NB4 (cell line): Measurements from ENCODE around the gene BORA.

Source experiments
- DNase-seq: peaks from one replicate; pipeline ENCODE4 v3.0.0; 2010; ENCODE audit warnings: low read depth
- H3K4me3 ChIP-seq: one replicate; pipeline ENCODE4 v1.5.1; 2011; ENCODE audit warnings: mild to moderate bottlenecking, low read depth, low read length, moderate library complexity
- CTCF ChIP-seq: IDR thresholded peaks from one replicate; pipeline ENCODE4 v1.5.1; 2012; ENCODE audit warnings: low read depth, low read length
- MYC ChIP-seq: IDR thresholded peaks from 2 replicates; pipeline ENCODE4 v1.6.1; 2011; ENCODE audit warnings: low read depth, low read length
- POLR2A ChIP-seq: IDR thresholded peaks from 2 replicates; pipeline ENCODE4 v1.6.1; 2011; ENCODE audit warnings: mild to moderate bottlenecking; ENCODE audit not compliant: insufficient read length; ENCODE audit errors: extremely low read depth
- TF ChIP-seq, protein P1 (sequence below): IDR thresholded peaks from 2 replicates; pipeline ENCODE4 v1.6.1; 2011; ENCODE audit warnings: low read depth, low read length

Gene BORA

GRCh38 chr13:72727417-72728289, at the start of gene BORA, which contains the start of gene MZT1:
BORA (plus strand) TSS chr13:72727923; CDS start chr13:72728941, 1,018 bp downstream.
MZT1 (minus strand) TSS chr13:72727629; CDS start chr13:72727602, 27 bp downstream.
- TF ChIP-seq, protein P1, sequence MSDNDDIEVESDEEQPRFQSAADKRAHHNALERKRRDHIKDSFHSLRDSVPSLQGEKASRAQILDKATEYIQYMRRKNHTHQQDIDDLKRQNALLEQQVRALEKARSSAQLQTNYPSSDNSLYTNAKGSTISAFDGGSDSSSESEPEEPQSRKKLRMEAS: peak; percentile 98
- TF ChIP-seq MYC: peak; percentile 99
- peak; percentile 82 for TF ChIP-seq POLR2A
- TF ChIP-seq CTCF: no peak
- peak; percentile 99 for DNase-seq
- peak within 1 kb of the TSS; percentile 87 for H3K4me3 ChIP-seq

GRCh38 chr13:72678312-72678711, 49.4 kb upstream of the BORA start:
- no peak for DNase-seq
- no peak overlapping the region for H3K4me3 ChIP-seq
- TF ChIP-seq, protein P1: no peak
- TF ChIP-seq MYC (no peak), POLR2A (no peak), CTCF (no peak)

GRCh38 chr13:72680353-72680752, 47.4 kb upstream of the BORA start:
- DNase-seq: no peak
- H3K4me3 ChIP-seq: no peak overlapping the region
- TF ChIP-seq CTCF (no peak), MYC (no peak), POLR2A (no peak)
- TF ChIP-seq, protein P1: no peak

DNA sequence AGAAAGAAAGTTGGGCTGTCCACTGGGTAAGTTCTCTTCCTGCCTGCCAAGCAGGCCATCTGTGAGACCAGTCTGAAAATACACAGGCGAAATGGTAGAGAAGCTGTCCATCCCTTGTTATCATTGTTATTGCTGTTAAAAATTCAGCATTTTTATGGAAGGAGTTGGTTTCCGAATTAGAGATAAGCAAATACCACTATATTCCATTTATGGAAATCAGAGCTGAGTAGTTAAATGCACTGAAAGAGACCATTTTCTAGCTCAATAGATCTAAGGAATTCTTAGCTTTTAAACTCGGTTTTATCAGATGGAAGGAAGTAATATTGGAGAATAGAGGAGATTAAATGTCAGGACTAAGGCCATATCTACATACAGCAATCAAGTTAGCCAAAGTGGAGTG, 41.0 kb upstream of the BORA start:
- no peak for DNase-seq
- TF ChIP-seq MYC (no peak), POLR2A (no peak), CTCF (no peak)
- TF ChIP-seq, protein P1: no peak
- H3K4me3 ChIP-seq: no peak overlapping the region

GRCh38 chr13:72689181-72689696, 38.5 kb upstream of the BORA start:
- no peak for DNase-seq
- TF ChIP-seq CTCF (no peak), MYC (no peak), POLR2A (no peak)
- TF ChIP-seq, protein P1: no peak
- no peak overlapping the region for H3K4me3 ChIP-seq
